NCI-H1048 (cell line): ENCODE measurements around the gene FOXP1.

Experiments used
- DNase-seq: peaks from one replicate; lab custom pipeline; 2025; lab: John Stamatoyannopoulos, UW

FOXP1 gene

GRCh38 chr3:71397046-71397445 is 186.5 kb downstream of the FOXP1 start:
- no peak for DNase-seq

DNA sequence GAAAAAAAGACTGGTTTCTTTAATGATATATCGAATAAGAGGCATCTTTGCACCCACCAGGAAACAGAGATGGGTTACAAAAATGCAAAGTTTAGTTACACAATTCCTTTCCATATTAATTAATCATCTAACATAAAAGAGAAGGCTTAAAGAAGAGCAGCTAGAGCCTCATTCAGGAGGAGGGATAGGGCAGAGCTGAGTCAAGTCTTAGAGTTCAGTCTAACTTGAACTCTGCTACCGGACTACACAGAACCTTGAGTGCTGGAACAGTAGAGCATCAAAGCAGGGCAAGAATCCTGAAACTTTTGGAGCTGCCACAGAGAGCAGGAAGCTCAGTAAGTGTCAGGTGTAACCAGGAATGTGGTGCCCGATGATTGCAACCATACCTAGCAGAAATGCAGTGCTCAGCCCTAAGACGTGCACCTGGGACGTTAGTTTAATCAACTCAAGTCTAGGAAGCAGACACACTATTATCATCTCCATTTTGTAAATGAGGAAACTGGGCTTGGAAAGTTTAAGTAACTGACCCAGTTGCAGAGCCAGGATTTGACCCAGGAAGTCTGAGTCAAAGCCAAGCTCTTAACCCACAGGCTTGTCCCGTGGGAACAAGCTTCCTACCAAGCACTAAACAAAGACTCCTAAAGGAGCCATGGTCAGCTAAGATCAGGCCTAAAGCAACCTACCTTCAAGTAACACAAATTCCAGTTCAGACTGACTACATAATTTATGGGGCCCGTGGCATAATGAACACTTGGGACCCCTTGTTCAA is 187.4 kb downstream of the FOXP1 start:
- DNase-seq = no peak

DNA sequence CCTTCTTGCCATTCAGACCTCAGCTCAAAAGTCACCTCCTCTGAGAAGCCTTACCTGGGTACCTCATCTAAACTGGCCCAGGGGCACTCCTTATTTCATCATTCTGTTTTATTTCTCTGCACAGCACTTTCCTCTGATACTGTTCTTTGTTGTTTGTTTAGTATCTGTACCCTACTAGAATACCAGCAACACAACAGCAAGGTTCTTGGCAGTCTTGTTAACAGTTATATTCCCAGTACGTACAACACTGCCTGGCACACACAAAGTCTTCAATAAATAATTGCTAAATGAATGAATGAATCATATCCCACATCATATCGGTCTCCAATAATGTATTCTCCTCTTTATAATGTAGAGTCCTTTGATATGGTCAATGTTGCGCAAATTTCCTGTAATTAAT is 188.1 kb downstream of the FOXP1 start:
- DNase-seq = no peak

- DNase-seq = no peak
These were observed 189.8 kb downstream of the FOXP1 start for GRCh38 chr3:71393745-71394144.

GRCh38 chr3:71393093-71393492 is 190.4 kb downstream of the FOXP1 start:
- DNase-seq = no peak

DNA sequence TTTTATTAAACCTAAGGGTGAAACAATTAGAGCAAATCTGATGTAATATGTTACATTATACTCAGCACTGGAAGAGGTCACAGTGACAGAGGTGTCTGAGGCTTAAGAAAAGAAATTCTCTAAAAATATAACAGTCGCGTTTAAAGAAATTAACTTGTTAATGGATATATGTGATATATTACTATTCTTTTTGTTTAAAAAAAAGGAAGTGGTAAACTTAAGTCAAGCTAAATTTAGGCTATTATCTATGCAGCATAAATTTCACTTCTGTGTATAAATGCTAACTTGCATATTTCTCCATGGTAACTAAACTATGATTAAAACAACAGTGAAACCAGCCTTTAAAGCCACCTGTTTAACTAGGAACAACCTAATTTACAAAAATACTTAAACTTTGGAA is 191.3 kb downstream of the FOXP1 start:
- no peak for DNase-seq

- DNase-seq = no peak
These were observed 192.2 kb downstream of the FOXP1 start for GRCh38 chr3:71391361-71391760.

GRCh38 chr3:71389911-71390573 is 193.5 kb downstream of the FOXP1 start:
- DNase-seq = no peak

- DNase-seq = no peak
These were observed 194.3 kb downstream of the FOXP1 start for GRCh38 chr3:71389191-71389590.

GRCh38 chr3:71388535-71389120 is 194.9 kb downstream of the FOXP1 start:
- DNase-seq = no peak

GRCh38 chr3:71387586-71387985 is 195.9 kb downstream of the FOXP1 start:
- no peak for DNase-seq

DNA sequence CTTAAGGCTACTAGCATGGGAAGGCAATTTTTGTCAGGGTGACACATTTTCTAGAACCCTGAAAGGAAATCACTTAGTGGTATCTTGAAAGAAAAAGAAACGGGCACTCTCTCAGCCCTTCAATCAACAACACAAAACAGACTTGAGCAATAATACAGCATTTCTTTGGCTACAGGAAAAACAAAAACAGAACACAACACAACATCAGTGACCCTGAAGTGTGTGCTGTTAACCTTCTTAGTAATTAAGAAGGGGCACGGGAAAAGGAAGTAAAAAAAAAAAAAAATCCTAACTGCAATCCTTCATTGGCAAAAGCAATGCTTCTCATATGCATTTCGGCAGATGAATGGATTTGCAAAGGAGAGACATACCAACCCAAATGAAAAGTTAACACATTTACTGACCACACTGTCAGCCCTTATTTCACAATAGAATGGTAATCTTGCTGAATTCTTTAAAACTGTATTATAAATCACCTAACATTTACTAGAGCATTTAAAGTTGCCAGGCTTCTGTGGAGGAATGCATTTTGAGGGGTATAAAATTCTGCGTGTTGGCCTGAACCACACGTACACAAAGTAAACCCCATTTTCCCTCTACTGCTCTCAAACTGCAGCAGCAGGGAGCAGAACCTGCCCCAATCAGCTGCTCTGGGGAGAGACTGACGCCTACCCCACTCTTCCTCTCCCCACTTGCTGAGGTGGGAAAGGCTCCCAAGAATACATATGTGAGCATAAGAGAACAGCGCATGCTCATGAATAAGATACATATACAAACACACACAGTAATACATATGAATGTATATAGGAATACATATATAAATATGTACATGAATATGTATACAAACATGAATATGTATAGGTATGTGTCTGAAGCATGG is 198.5 kb downstream of the FOXP1 start:
- no peak for DNase-seq

DNA sequence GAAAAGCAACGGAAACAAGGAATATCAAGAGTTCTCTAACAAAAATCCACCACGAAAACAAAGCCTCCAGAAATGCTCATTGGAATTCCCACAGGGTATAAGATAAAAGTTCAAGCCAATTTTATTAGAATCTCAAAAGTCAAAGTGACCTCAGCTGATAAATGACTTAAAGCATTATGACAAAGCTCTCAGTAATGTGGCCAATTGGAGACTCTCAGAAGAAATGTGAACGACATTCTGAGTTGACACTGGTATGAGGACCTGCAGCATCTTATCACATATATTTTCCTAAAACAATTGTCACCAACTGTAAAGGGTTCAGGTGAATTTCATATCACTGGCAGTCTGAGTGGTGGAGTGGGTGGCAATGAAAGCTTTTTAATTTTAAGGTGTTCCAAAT is 199.1 kb downstream of the FOXP1 start:
- no peak for DNase-seq

DNA sequence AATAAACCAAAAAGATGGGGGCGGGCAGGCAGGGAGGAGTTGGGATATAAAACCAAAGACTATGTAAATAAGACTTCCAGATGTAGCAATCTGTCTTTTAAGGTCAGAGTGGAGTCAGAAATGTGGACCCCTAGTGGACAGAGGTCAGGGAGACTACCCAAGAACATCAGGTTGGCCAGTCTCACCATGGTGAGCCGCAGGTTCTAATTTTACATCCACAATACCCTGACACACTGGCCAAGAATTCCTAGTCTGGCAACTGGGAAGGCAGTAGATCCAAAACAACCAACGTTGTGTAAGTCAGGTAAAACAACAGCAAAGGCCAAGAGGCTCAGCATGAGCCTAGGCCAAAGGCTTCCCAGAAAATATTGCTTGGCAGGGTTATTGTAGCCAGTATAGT is 203.4 kb downstream of the FOXP1 start:
- no peak for DNase-seq

- no peak for DNase-seq
These were observed 205.0 kb downstream of the FOXP1 start for GRCh38 chr3:71378509-71378908.

DNA sequence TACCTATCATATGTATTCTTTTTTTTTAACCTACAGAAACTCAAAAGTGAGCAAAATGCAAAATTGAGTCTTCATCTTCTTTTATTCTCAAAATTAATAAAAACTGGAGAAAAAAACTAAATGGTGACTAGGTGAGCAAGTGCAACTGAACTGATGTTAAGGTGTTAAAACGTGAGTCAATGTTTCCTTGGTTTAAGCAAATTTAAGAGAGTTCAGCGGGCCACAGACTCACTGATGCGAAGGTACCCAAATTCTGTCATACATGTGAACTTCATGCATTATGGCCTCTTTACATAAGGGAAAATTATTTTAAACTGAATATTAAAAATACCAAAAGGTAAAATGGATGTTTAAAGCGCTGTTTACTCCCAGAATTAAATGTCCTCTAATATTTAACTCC is 206.6 kb downstream of the FOXP1 start:
- DNase-seq = no peak

DNA sequence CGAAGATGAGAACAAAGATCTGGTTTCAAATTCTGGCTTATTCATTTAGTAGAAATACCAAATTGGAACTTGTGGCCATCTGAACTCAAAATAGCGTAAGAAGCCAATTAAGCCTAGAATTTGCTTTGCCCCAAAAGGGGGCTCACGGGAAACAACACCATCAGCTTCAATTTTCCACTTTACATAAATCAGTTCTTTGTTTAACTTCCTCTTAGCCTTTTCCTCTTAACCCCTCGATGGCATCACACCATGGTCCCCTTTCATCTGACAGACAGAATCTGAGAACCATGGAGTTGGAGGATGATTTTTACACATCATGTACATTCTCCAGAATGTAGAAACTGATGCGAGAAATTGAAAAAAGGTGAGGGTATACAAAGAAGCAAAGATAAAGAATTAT is 207.0 kb downstream of the FOXP1 start:
- no peak for DNase-seq

GRCh38 chr3:71374582-71374981 is 208.9 kb downstream of the FOXP1 start:
- DNase-seq = no peak

DNA sequence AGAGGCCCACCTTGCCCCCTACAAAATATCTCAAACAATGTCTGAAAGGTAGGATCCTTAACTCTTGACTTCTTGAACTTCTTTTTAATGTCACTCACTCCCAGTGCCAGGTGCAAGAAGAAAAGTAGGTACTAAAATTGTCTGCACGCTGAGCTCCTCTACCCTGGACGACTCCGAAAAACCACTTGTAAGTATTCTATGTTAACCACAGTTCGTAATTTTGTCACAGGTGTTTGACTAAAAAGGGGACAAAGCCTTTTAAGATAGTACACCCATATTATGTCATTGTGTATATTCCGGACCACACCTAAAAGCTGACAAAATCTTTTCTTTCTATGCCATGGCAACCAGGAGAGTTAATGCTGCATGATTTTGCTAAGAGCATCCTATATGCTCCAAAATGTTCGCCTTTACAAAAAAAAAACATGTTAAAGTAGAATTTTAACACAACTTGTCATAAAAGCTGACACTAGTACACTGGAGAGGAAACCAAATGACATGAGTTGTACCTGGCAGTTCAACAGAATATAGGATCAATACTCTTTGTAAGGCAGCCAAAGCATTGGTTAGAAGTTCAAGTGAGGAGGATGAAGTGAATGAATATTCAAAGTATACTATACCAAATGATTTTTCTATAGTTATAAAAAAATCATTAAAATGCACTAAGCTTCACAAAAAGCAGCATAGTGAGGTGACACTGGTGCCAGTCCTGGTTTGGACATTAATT is 210.5 kb downstream of the FOXP1 start:
- DNase-seq = no peak

- DNase-seq = no peak
These were observed 211.2 kb downstream of the FOXP1 start for GRCh38 chr3:71372241-71372768.

GRCh38 chr3:71371282-71371681 is 212.2 kb downstream of the FOXP1 start:
- DNase-seq = no peak
